ENCODE data around the gene POLRMT.

Gene POLRMT

DNA sequence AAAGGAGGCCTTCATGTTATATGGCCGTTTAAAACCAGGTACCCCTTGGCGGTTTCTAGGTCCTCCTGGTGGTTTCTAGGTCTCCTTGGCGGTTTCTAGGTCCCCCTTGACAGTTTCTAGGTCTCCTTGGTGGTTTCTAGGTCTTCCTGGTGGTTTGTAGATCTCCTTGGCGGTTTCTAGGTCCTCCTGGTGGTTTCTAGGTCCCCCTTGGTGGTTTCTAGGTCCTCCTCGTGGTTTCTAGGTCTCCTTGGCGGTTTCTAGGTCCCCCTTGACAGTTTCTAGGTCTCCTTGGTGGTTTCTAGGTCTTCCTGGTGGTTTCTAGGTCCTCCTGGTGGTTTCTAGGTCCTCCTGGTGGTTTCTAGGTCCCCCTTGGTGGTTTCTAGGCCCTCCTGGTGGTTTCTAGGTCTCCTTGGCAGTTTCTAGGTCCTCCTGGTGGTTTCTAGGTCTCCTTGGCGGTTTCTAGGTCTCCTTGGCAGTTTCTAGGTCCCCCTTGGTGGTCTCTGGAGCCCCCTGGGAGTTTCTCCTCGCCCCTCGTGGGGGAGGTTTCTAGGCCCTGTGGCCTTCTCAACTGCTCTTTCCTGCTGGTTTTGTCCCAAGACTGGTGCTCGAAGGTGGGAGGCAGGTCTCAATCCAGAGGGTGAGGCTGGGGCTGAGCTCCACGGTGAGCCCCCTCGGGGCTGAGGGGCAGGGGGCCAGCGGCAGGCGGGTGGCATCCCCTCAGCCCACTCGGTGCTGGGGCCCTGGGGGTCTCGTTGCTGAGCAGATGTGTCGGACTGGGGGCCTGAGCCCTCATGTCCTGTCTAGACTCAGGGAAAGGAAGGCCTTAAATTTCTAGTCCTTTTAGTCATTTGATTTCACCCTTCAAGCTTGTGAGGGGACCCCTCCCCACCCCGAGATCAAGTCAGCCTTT lies 35.7 kb downstream of the POLRMT start:
- no peak for DNase-seq (ENCODE audit: low read depth in 2 of 2)
- H3K4me3 ChIP-seq (replicated peaks in 1 of 2; ENCODE audit: low read depth in 2 of 2, low read length in 2 of 2), result no peak overlapping the region
- TF ChIP-seq, protein P1, sequence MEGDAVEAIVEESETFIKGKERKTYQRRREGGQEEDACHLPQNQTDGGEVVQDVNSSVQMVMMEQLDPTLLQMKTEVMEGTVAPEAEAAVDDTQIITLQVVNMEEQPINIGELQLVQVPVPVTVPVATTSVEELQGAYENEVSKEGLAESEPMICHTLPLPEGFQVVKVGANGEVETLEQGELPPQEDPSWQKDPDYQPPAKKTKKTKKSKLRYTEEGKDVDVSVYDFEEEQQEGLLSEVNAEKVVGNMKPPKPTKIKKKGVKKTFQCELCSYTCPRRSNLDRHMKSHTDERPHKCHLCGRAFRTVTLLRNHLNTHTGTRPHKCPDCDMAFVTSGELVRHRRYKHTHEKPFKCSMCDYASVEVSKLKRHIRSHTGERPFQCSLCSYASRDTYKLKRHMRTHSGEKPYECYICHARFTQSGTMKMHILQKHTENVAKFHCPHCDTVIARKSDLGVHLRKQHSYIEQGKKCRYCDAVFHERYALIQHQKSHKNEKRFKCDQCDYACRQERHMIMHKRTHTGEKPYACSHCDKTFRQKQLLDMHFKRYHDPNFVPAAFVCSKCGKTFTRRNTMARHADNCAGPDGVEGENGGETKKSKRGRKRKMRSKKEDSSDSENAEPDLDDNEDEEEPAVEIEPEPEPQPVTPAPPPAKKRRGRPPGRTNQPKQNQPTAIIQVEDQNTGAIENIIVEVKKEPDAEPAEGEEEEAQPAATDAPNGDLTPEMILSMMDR (IDR thresholded peaks at IDR 0.05; ENCODE audit: low read depth, low read length), result no peak

DNA sequence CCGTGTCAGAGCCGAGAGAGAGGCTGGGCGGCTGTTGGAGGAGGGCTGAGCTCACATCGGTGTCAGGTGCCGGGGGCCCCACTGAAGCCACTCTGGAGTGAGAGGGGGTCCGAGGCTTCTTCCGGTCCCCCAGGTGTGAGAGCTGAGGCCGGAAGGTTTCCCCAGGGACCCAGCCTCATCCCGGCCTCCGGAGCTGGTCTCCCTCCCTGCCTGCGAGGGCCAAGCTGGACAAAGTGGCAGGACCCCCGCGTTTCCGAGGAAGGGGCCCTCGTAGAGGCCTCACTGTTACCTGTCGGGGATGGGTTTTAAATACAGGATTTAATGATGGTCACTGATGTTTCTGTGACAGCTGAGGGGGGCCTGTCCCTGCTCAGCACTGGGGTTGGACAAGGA lies 37.1 kb downstream of the POLRMT start:
- TF ChIP-seq, protein P1 (IDR thresholded peaks at IDR 0.05; ENCODE audit: low read depth, low read length), result no peak
- no peak for DNase-seq (ENCODE audit: low read depth in 2 of 2)

DNA sequence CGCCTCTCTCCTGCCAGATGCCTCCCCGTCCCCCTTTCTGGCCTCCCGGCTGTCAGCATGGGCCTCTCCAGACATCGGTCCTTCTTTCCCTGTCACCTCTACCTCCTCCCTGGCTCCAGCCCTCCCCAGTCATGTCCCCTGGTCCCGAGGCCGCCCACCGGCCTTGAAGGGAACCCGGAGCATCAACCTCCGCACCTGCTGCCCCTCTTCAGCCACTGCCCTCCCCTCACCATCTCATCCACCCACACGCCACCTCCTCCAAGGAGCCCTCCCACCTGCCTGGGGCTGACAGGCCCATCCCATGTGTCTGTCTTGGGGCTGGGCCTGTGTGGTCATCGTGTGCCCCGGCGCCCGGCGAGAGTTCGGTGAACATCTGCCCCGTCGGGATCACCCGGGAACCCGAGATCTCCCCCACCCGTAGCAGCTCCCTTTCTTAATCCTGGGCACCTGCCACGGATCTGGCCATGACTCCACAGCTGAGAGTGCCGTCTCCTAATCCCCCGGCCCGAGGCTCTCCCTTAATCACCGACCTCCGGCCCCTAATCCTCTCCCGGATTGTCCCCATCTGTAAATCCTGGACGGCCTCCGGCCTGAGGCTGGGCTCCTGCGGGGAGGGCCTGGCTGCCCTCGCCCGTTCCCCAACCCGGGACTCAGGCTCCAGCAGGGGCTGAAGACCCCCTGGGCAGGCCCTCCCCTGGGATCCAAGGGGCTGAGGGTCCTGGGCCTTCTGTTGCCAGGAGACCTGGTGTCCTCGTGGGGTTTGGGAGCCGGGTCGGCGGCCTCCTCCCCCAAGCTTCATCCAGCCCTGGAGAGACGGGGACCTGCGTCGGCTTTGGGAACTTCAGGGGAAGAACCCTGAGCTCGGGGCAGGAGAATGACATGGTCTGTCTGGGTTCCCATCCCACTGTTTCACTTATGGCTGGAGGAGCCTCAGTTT lies 37.7 kb downstream of the POLRMT start:
- DNase-seq (ENCODE audit: low read depth in 2 of 2), result no peak
- H3K4me3 ChIP-seq (replicated peaks in 1 of 2; ENCODE audit: low read depth in 2 of 2, low read length in 2 of 2), result no peak overlapping the region
- TF ChIP-seq, protein P1 (IDR thresholded peaks at IDR 0.05; ENCODE audit: low read depth, low read length), result no peak

More for the DNA sequence above, 37.1 kb downstream of the POLRMT start:
- H3K4me3 ChIP-seq (replicated peaks in 1 of 2; ENCODE audit: low read depth in 2 of 2, low read length in 2 of 2), result no peak overlapping the region

DNA sequence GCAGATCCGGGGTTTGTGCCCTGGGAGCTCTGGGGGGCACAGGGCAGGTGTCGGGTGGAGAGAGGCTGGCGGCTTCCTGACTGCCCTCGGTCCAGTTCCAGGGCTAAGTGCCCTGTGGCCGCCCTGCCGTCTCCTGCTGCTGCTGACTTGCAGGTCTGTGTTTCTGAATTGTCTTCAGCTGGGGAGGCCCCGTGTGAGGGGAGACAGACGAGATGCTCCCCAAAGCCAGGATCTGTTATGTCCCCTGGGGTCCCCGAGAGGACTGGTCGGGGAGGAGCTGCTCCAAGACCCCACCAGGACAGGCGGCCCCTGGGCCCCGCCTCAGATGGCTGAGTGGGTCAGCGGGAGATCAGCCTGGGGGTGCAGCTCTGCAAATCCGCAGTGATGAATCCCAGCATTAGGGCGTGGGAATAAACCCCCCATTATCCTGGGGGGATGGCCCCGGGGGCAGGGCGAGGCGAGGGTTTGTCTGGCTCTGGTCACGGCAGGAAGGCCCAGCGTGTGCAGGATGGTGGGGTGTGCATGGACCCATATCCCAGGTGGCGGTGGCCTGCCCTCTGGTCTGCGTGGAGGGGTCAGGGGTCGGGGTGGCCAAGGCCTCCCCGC lies 39.0 kb downstream of the POLRMT start:
- no peak for DNase-seq (ENCODE audit: low read depth in 2 of 2)
- TF ChIP-seq, protein P1 (IDR thresholded peaks at IDR 0.05; ENCODE audit: low read depth, low read length), result no peak
- H3K4me3 ChIP-seq (replicated peaks in 1 of 2; ENCODE audit: low read depth in 2 of 2, low read length in 2 of 2), result no peak overlapping the region

DNA sequence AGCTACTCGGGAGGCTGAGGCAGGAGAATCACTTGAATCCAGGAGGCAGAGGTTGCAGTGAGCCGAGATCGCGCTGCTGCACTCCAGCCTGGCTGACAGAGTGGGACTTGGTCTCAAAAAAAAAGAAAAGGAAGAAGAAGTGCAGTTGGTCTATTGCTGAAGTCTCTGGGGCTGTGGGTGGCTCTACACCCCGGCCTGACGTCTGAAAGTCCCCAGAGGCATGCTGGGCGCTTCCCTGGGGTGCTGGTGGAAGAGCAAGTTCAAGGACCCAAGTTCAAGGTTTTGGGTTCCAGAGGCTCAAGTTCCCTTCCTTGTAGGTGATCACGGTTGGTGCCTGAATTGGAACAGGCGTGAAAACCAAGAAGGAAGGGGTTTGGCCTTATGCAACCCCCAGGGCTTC lies 39.8 kb downstream of the POLRMT start:
- no peak for DNase-seq (ENCODE audit: low read depth in 2 of 2)
- TF ChIP-seq, protein P1 (IDR thresholded peaks at IDR 0.05; ENCODE audit: low read depth, low read length), result no peak
- H3K4me3 ChIP-seq (replicated peaks in 1 of 2; ENCODE audit: low read depth in 2 of 2, low read length in 2 of 2), result no peak overlapping the region

DNA sequence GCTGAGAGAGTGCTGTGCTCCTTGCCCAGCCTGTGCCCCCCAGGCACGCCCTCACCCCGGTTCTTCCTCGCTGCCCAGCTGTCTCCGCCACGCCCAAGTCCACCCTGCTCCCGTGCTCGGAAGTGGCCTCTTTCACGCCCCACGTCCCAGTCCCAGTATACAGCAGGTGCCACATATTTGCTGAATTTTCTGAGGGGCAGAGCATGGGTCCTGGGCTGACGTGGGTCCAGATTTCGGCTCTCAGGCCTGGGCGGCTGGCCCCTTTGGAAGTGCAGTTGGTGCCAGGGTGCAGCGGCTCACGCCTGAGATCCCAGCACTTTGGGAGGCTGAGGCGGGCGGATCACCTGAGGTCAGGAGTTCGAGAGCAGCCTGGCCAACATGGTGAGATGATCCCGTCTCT lies 40.3 kb downstream of the POLRMT start:
- H3K4me3 ChIP-seq (replicated peaks in 1 of 2; ENCODE audit: low read depth in 2 of 2, low read length in 2 of 2), result no peak overlapping the region
- TF ChIP-seq, protein P1 (IDR thresholded peaks at IDR 0.05; ENCODE audit: low read depth, low read length), result no peak
- no peak for DNase-seq (ENCODE audit: low read depth in 2 of 2)

Data from cardiac fibroblast (primary cell).